Ishikawa (cell line): Measurements from ENCODE around the gene HRH2.

Source experiments
- CREB1 ChIP-seq: IDR thresholded peaks from 2 replicates; pipeline ENCODE4 v1.6.1; 2012; ENCODE audit warnings: low read depth
- EP300 ChIP-seq: IDR thresholded peaks from 2 replicates; pipeline ENCODE4 v1.6.1; 2012; ENCODE audit warnings: borderline replicate concordance
- NFIC ChIP-seq: IDR thresholded peaks from 2 replicates; pipeline ENCODE4 v1.6.1; 2012
- TAF1 ChIP-seq: IDR thresholded peaks from 2 replicates; pipeline ENCODE4 v1.6.1; 2012; ENCODE audit warnings: low read depth, mild to moderate bottlenecking
- TCF12 ChIP-seq: IDR thresholded peaks from 2 replicates; pipeline ENCODE4 v1.6.1; 2012; ENCODE audit warnings: low read depth
- USF1 ChIP-seq: IDR thresholded peaks from 2 replicates; pipeline ENCODE4 v1.6.1; 2012
- YY1 ChIP-seq: IDR thresholded peaks from 2 replicates; pipeline ENCODE4 v1.6.1; 2012; ENCODE audit warnings: low read depth
- TF ChIP-seq, protein P1 (sequence below): IDR thresholded peaks from 2 replicates; pipeline ENCODE4 v1.6.1; 2012
- TF ChIP-seq, protein P2 (sequence below): IDR thresholded peaks from 2 replicates; pipeline ENCODE4 v1.6.1; 2012; ENCODE audit warnings: low read depth, mild to moderate bottlenecking

DNA sequence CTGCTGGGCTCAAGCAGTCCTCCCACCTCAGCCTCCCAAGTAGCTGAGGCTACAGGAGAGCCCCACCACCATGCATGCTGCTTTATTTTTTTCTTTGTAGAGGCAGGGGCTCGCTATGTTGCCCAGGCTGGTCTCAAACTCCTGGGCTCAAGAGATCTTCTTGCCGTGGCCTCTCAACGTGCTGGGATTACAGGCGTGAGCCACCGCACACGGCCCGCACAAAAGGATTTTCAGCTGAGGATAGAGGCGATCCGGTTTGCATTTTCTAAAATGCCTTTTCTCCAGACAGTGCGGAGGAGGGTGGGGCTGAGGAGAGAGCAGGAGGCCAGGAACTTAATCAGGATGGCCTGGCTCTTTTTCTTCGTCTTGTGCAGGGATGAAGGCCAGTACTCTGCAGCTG is 6.9 kb downstream of the HRH2 start:
- TF ChIP-seq USF1 (no peak), TCF12 (no peak), EP300 (no peak), NFIC (no peak), YY1 (no peak), CREB1 (no peak), TAF1 (no peak)
- TF ChIP-seq, protein P1, sequence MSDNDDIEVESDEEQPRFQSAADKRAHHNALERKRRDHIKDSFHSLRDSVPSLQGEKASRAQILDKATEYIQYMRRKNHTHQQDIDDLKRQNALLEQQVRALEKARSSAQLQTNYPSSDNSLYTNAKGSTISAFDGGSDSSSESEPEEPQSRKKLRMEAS: no peak
- TF ChIP-seq, protein P2, sequence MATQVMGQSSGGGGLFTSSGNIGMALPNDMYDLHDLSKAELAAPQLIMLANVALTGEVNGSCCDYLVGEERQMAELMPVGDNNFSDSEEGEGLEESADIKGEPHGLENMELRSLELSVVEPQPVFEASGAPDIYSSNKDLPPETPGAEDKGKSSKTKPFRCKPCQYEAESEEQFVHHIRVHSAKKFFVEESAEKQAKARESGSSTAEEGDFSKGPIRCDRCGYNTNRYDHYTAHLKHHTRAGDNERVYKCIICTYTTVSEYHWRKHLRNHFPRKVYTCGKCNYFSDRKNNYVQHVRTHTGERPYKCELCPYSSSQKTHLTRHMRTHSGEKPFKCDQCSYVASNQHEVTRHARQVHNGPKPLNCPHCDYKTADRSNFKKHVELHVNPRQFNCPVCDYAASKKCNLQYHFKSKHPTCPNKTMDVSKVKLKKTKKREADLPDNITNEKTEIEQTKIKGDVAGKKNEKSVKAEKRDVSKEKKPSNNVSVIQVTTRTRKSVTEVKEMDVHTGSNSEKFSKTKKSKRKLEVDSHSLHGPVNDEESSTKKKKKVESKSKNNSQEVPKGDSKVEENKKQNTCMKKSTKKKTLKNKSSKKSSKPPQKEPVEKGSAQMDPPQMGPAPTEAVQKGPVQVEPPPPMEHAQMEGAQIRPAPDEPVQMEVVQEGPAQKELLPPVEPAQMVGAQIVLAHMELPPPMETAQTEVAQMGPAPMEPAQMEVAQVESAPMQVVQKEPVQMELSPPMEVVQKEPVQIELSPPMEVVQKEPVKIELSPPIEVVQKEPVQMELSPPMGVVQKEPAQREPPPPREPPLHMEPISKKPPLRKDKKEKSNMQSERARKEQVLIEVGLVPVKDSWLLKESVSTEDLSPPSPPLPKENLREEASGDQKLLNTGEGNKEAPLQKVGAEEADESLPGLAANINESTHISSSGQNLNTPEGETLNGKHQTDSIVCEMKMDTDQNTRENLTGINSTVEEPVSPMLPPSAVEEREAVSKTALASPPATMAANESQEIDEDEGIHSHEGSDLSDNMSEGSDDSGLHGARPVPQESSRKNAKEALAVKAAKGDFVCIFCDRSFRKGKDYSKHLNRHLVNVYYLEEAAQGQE: no peak
